AG08396 (cell line): Measurements from ENCODE around the gene DNAI7.

ENCODE experiments used
- DNase-seq: peaks from one replicate; pipeline ENCODE4 v3.0.0; 2012; ENCODE audit warnings: low spot score, mixed read lengths

Gene DNAI7

GRCh38 chr12:25195056-25195971 is at the start of gene DNAI7, which contains the start of gene ETFRF1:
TSS of gene DNAI7 (minus strand) at chr12:25195160. CDS start at chr12:25195078, 82 bp downstream.
TSS of gene ETFRF1 (plus strand) at chr12:25195237. CDS start at chr12:25203957, 8,720 bp downstream.
- peak; percentile 94 for DNase-seq

GRCh38 chr12:25243680-25243990 is 48.7 kb upstream of the DNAI7 start:
- no peak for DNase-seq

GRCh38 chr12:25242981-25243679 is 48.2 kb upstream of the DNAI7 start:
- DNase-seq: no peak

- DNase-seq: peak; percentile 26
These were observed 46.4 kb upstream of the DNAI7 start for GRCh38 chr12:25241167-25242020.

GRCh38 chr12:25236626-25237025 is 41.7 kb upstream of the DNAI7 start:
- no peak for DNase-seq

- DNase-seq: peak; percentile 14
These were observed 41.2 kb upstream of the DNAI7 start for GRCh38 chr12:25236190-25236589.

GRCh38 chr12:25213338-25213737 is 18.4 kb upstream of the DNAI7 start:
- no peak for DNase-seq

- DNase-seq: no peak
These were observed 13.6 kb upstream of the DNAI7 start for GRCh38 chr12:25208554-25208953.

- DNase-seq: no peak
These were observed 12.9 kb upstream of the DNAI7 start for GRCh38 chr12:25207846-25208245.

GRCh38 chr12:25207411-25207810 is 12.5 kb upstream of the DNAI7 start:
- DNase-seq: no peak

GRCh38 chr12:25202137-25202536 is 7.2 kb upstream of the DNAI7 start:
- DNase-seq: no peak

- DNase-seq: peak; percentile 20
These were observed 5.7 kb upstream of the DNAI7 start for GRCh38 chr12:25200703-25201102.

GRCh38 chr12:25197608-25198007 is 2.6 kb upstream of the DNAI7 start:
- DNase-seq: no peak

GRCh38 chr12:25194722-25195055 is 271 bp downstream of the DNAI7 start:
- no peak for DNase-seq

- DNase-seq: no peak
These were observed 746 bp downstream of the DNAI7 start for GRCh38 chr12:25194214-25194613.

GRCh38 chr12:25190793-25191192 is 4.2 kb downstream of the DNAI7 start:
- no peak for DNase-seq

- no peak for DNase-seq
These were observed 5.3 kb downstream of the DNAI7 start for GRCh38 chr12:25189656-25190055.

GRCh38 chr12:25187781-25188180 is 7.2 kb downstream of the DNAI7 start:
- DNase-seq: peak; percentile 51

- no peak for DNase-seq
These were observed 8.1 kb downstream of the DNAI7 start for GRCh38 chr12:25186788-25187402.

- DNase-seq: no peak
These were observed 8.7 kb downstream of the DNAI7 start for GRCh38 chr12:25186038-25186787.

- no peak for DNase-seq
These were observed 10.8 kb downstream of the DNAI7 start for GRCh38 chr12:25184132-25184531.
